Esophagus muscularis mucosa (tissue), 4 donors: ENCODE measurements around the gene TRMT61A. TPM values are rescaled to one million over a fixed set of nuclear protein-coding genes. Genes with fewer than 3 reads are reported as not detected.
A peak's percentile ranks its signal among the peaks of the same experiment; 100 is the strongest.

Experiments
- DNase-seq: peaks from one replicate; pipeline ENCODE4 v3.0.0-alpha.2; 2017; ENCODE audit errors: extremely low spot score
- H3K27ac ChIP-seq, 4 donors: fragments of 200-600 bp; sonication (generic); replicated peaks in 1 of 4; 1 replicate in 3 of 4; 2 replicates in 1 of 4; pipeline ENCODE4 v1.5.1; 2016 to 2019; ENCODE audit warnings: mild to moderate bottlenecking in 1 of 4
- H3K27me3 ChIP-seq, 4 donors: fragments of 200-600 bp; sonication (generic); one replicate each; pipeline versions ENCODE4 v1.5.1 to v1.6.0; 2016 to 2019
- H3K36me3 ChIP-seq, 4 donors: fragments of 200-600 bp; sonication (generic); one replicate each; pipeline ENCODE4 v1.5.1; 2016 to 2019
- H3K4me1 ChIP-seq, 4 donors: fragments of 200-600 bp; sonication (generic); one replicate each; pipeline ENCODE4 v1.5.1; 2016 to 2019
- H3K4me3 ChIP-seq, 4 donors: fragments of 200-600 bp; sonication (generic); 1 replicate in 2 of 4; 2 replicates in 2 of 4; pipeline ENCODE4 v1.5.1; 2016 to 2019; ENCODE audit warnings: mild to moderate bottlenecking in 4 of 4, moderate library complexity in 1 of 4
- H3K9me3 ChIP-seq, 4 donors: fragments of 200-600 bp; sonication (generic); 1 replicate in 3 of 4; 2 replicates in 1 of 4; pipeline ENCODE4 v1.5.1; 2016 to 2019
- EP300 ChIP-seq: sonication (generic); formaldehyde crosslinking; IDR thresholded peaks from one replicate; pipeline ENCODE4 v1.6.1; 2017; ENCODE audit warnings: antibody characterized with exemption
- POLR2A ChIP-seq: fragments of 450-650 bp; IDR thresholded peaks from one replicate; pipeline ENCODE4 v1.6.1; 2017; ENCODE audit warnings: antibody characterized with exemption, moderate library complexity, mild to moderate bottlenecking, low read depth
- POLR2AphosphoS5 ChIP-seq, 2 donors: sonication (generic); formaldehyde crosslinking; IDR thresholded peaks; one replicate each; pipeline ENCODE4 v1.6.1; 2017; ENCODE audit warnings: antibody characterized with exemption in 2 of 2
- WGBS: methylation state at CpG from one replicate; pipeline ENCODE4 v1.1.5; 2018; 5-methylcytosine and 5-hydroxymethylcytosine counted together
- intact Hi-C: fragments of 100-400 bp; cut with DNase I; formaldehyde crosslinking; loops from one replicate; pipeline ENCODE4 v1.15.1; 2023
- total RNA-seq, 4 donors: library from RNA; depleted of rRNA; stranded (reverse); fragments of >200 nt; gene quantifications; one replicate each; pipeline versions ENCODE4 v1.1.0 to v1.2.1, GENCODE V29; 2016
- TF ChIP-seq, protein P1 (sequence below), 3 experiments: fragments of 200-600 bp in 2 of 3; fragments of 450-650 bp in 1 of 3; sonication (generic) in 2 of 3; IDR thresholded peaks; one replicate each; pipeline ENCODE4 v1.5.1; 2017 to 2019; ENCODE audit warnings: antibody characterized with exemption in 3 of 3, mild to moderate bottlenecking in 2 of 3, moderate library complexity in 1 of 3

TRMT61A gene
- total RNA-seq, 4 donors from 2014 or later, result 28.7 to 50.0 (median 35.2) TPM

DNA sequence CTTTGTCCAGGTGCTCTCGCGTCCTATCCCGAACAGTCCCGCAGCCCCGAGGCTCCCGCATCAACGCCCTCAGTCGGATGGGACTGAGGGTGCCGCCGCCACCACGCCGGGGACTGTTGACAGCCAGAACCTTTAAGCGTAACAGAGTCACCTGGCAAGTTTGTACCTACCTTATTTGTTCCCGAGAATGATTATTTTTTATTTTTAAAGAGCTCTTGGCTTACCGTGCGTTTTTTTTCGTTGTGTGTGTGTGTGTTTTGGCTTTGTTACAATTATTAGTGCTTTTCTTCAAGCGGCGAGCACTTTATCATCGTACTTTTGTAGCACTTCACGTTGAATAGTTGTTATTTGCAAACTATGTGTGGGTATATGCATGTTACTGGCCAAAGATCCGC is 34.2 kb downstream of the TRMT61A start:
- no peak for DNase-seq
- H3K9me3 ChIP-seq, result no peaks in the 10 kb centered on the region
- peak overlapping the region; percentile 91 to 98 (median 96) for H3K27ac ChIP-seq
- TF ChIP-seq POLR2A (no peak), EP300 (no peak), POLR2AphosphoS5 (IDR thresholded peaks at IDR 0.05) (no peak)
- TF ChIP-seq, protein P1, sequence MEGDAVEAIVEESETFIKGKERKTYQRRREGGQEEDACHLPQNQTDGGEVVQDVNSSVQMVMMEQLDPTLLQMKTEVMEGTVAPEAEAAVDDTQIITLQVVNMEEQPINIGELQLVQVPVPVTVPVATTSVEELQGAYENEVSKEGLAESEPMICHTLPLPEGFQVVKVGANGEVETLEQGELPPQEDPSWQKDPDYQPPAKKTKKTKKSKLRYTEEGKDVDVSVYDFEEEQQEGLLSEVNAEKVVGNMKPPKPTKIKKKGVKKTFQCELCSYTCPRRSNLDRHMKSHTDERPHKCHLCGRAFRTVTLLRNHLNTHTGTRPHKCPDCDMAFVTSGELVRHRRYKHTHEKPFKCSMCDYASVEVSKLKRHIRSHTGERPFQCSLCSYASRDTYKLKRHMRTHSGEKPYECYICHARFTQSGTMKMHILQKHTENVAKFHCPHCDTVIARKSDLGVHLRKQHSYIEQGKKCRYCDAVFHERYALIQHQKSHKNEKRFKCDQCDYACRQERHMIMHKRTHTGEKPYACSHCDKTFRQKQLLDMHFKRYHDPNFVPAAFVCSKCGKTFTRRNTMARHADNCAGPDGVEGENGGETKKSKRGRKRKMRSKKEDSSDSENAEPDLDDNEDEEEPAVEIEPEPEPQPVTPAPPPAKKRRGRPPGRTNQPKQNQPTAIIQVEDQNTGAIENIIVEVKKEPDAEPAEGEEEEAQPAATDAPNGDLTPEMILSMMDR (IDR thresholded peaks at IDR 0.05), result no peak
- peak overlapping the region; percentile 74 to 94 (median 87) for H3K4me3 ChIP-seq
- intact Hi-C loops, result no loop called here
- H3K36me3 ChIP-seq, result peaks cover 4 to 26% (median 24%) of the 10 kb centered on the region in 4 donors
- 1% methylated on average over 16 of the region's 22 CpGs for WGBS
- peaks cover 51 to 86% (median 68%) of the 10 kb centered on the region in 4 donors for H3K4me1 ChIP-seq
- no peaks in the 10 kb centered on the region for H3K27me3 ChIP-seq

DNA sequence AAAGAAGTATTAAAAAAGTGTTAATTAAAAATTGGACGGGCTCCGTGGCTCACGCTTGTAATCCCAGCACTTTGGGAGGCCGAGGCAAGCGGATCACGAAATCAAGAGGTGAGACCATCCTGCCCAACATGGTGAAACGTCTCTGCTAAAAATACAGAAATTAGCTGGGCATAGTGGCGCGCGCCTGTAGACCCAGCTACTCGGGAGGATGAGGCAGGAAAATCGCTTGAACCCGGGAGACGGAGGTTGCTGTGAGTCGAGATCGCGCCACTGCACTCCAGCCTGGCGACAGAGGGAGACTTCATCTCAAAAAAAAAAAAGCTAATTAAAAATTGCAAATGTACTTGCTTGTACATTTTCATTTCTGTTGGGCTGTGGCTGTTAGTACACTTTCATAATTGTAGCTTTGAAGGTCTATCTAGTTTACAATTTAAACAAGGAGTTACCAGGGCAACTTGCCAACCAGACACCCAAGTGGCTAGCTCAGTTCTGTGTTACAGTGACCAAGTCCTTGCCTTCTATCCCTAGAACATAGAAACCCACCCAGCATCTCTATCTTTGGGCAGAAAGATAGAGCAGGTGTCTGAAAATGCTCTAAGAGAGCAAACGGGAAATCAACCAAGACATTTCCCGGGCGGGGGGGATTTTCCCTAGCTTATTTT is 35.0 kb downstream of the TRMT61A start:
- 69% methylated on average over 21 of the region's 21 CpGs for WGBS
- Histone ChIP-seq H3K9me3 (no peaks in the 10 kb centered on the region), H3K27me3 (no peaks in the 10 kb centered on the region), H3K4me1 (peaks cover 43 to 83% (median 61%) of the 10 kb centered on the region in 4 donors), H3K36me3 (peaks cover 4 to 20% (median 17%) of the 10 kb centered on the region in 4 donors), H3K27ac (peak overlapping the region; percentile 91 to 98 (median 96)), H3K4me3 (peak overlapping the region; percentile 74 to 94 (median 87))
- no peak for TF ChIP-seq EP300
- no peak for DNase-seq
- intact Hi-C loops, result no loop called here

DNA sequence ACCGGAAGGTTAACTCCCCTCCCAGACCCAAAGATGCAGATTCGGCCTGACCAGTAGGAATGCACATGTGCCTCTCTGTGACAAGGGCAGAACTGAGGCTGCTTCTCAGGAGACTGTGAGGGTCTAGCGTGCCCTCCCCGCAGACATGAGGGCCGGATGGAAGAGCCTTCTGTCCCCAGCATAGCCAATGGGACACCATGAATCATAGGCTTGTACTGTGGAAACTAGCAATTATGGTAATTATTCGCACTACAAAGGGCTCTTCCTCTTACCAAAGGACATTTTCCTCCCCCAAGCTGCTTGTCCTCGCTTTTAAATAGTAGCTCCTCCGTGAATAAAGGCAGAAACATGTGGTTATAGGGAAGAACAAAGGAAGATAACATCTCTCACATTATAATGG is 40.0 kb downstream of the TRMT61A start:
- TF ChIP-seq EP300, result no peak
- TF ChIP-seq POLR2AphosphoS5 (IDR thresholded peaks at IDR 0.05), result no peak
- no peak for TF ChIP-seq POLR2A
- TF ChIP-seq, protein P1 (IDR thresholded peaks at IDR 0.05), result no peak
- Histone ChIP-seq H3K36me3 (peaks cover 0 to 13% (median 11%) of the 10 kb centered on the region in 4 donors), H3K9me3 (no peaks in the 10 kb centered on the region), H3K27ac (no peak overlapping the region), H3K27me3 (no peaks in the 10 kb centered on the region), H3K4me3 (no peak overlapping the region), H3K4me1 (peaks cover 18 to 72% (median 48%) of the 10 kb centered on the region in 4 donors)
- WGBS, result 58% methylated on average over 8 of the region's 8 CpGs
- DNase-seq, result no peak
- intact Hi-C loops, result no loop called here

DNA sequence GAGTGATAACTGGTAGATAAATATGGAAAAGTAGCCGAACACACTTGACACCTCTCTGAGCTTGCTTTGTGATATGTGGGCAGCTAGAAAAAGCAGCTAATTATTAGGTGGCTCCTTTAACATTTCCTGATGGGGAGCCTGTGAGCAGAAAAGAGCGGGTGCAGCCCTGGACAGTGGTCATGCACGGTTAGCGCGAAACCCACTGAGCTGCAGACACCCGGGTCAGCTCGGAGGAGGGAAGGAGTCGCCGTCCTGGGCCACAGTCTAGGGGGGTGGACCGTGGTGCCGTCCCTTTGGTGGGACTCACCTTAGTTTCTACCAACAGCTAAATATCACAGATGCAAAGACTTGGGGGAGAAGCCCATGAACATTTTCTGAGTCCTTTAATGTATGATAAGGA is 40.4 kb downstream of the TRMT61A start:
- Histone ChIP-seq H3K4me3 (no peak overlapping the region), H3K36me3 (peaks cover 0 to 16% (median 15%) of the 10 kb centered on the region in 4 donors), H3K9me3 (no peaks in the 10 kb centered on the region), H3K27me3 (no peaks in the 10 kb centered on the region), H3K4me1 (peaks cover 15 to 71% (median 48%) of the 10 kb centered on the region in 4 donors), H3K27ac (no peak overlapping the region)
- no peak for DNase-seq
- intact Hi-C loops, result no loop called here
- TF ChIP-seq POLR2A (no peak), EP300 (no peak), POLR2AphosphoS5 (IDR thresholded peaks at IDR 0.05) (no peak)
- TF ChIP-seq, protein P1 (IDR thresholded peaks at IDR 0.05), result no peak
- 76% methylated on average over 11 of the region's 11 CpGs for WGBS

DNA sequence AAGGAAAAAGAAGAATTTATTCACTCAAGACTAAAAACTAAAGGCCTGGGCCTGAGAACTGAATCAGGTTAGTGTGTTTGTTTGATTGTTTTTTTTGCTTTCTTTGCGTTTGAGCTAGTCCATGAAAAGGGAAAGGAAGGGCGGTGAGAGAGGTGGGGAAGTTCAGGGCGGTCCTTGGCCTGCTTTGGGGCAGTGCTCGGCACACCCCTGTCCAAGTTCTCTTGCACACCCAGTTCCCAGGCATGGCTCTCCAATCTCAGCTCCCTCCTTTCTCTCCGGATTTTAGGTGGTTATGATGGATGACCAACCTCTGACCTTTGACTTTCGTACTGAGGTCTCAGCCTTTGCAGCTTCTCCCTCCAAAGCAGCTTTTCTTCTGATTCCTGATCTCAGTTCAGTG is 45.1 kb downstream of the TRMT61A start:
- Histone ChIP-seq H3K4me1 (peaks cover 38 to 67% (median 56%) of the 10 kb centered on the region in 4 donors), H3K9me3 (no peaks in the 10 kb centered on the region), H3K36me3 (peaks cover 7 to 43% (median 33%) of the 10 kb centered on the region in 4 donors), H3K27me3 (no peaks in the 10 kb centered on the region), H3K4me3 (no peak overlapping the region), H3K27ac (peak overlapping the region; percentile 3 to 75 (median 23))
- WGBS, result 59% methylated on average over 6 of the region's 6 CpGs
- DNase-seq, result no peak
- intact Hi-C loops, result loop anchor here (10.0 kb wide), 2 partner anchors 111 to 341 kb away; no protein-coding TSS in a partner anchor
- TF ChIP-seq EP300 (no peak), POLR2AphosphoS5 (IDR thresholded peaks at IDR 0.05) (no peak), POLR2A (no peak)
- TF ChIP-seq, protein P1 (IDR thresholded peaks at IDR 0.05), result no peak
